HK-2 (cell line): Measurements from ENCODE around the gene FAM43B.
"Not testable (repeated sequence)": the region's sequence is repeated elsewhere in the genome, so short reads cannot be mapped to it uniquely, and the experiment has no call there.

Experiments used
- DNase-seq: peaks from one replicate; pipeline ENCODE4 v3.0.0-alpha.2; 2018; ENCODE audit not compliant: unreplicated experiment

Gene FAM43B

GRCh38 chr1:20551945-20552727, at the start of gene FAM43B:
FAM43B (plus strand) TSS chr1:20552573; CDS start chr1:20552974, 401 bp downstream.
- no peak for DNase-seq

GRCh38 chr1:20505488-20505887, 46.9 kb upstream of the FAM43B start:
- no peak for DNase-seq

DNA sequence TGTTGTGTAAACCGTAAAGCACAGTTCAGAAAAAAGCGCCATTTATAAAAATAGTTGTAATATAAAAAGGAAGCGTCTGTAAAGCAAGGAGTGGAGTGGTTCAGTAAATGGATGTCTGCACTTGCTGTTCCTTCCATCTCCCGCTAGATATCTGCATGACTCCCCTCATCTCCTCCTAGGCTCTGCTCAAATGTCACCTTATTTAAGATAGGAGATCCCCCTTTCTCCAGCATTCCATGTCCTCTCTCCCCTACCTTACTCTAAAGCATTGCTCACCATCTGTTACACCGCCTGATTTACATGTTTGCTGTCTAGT, 45.2 kb upstream of the FAM43B start:
- DNase-seq, result no peak

DNA sequence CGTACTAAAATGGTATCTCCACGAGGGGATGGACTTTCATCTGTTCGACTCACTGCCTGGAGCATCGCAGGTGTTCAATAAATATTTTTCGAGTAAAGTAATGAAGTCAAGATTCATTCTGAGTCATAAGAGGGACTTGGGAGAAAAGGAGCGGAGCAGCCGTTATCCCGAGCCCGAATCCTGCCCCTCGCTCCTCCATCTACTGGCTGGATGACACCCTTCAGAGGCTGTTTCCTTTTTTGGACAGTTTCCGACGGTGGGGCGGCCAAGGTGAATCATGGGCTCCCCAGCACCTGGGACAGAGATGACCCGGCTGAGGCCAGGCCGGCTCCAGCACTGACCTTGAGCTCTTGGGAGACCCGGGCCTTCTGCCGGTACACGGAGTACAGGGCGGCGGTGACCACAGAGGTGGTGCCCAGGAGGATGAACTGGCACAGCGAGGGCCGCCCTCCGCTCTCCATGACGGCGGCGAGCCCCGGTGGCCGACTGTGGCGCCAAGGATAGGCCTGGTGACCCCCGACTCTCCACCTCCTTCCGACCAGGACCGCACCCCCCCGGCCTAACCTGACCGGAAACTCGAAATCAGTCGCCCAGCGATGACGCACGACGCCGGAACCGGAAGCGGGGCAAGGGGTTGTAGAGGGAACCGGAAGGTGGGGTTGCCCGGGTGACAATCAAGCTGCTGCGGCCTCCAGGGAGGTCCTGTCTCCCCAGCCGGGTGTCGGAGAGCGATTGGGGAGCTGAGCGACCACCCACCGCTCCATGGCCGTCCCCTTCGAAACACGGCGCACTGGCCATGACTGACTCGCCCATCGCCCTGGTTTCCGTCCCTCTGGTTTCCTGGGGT, 44.6 kb upstream of the FAM43B start, which contains the start of gene MUL1:
TSS of gene MUL1 (minus strand) at position 588 of the 847 bp plus-strand sequence. CDS start at position 461, 127 bp downstream.
- DNase-seq, result peak; percentile 94

- DNase-seq, result no peak
These were observed 44.0 kb upstream of the FAM43B start for GRCh38 chr1:20508411-20508771.

GRCh38 chr1:20511518-20512428, 40.6 kb upstream of the FAM43B start:
- DNase-seq, result no peak

- DNase-seq, result not testable (repeated sequence)
These were observed 32.6 kb upstream of the FAM43B start for GRCh38 chr1:20519609-20520262.

DNA sequence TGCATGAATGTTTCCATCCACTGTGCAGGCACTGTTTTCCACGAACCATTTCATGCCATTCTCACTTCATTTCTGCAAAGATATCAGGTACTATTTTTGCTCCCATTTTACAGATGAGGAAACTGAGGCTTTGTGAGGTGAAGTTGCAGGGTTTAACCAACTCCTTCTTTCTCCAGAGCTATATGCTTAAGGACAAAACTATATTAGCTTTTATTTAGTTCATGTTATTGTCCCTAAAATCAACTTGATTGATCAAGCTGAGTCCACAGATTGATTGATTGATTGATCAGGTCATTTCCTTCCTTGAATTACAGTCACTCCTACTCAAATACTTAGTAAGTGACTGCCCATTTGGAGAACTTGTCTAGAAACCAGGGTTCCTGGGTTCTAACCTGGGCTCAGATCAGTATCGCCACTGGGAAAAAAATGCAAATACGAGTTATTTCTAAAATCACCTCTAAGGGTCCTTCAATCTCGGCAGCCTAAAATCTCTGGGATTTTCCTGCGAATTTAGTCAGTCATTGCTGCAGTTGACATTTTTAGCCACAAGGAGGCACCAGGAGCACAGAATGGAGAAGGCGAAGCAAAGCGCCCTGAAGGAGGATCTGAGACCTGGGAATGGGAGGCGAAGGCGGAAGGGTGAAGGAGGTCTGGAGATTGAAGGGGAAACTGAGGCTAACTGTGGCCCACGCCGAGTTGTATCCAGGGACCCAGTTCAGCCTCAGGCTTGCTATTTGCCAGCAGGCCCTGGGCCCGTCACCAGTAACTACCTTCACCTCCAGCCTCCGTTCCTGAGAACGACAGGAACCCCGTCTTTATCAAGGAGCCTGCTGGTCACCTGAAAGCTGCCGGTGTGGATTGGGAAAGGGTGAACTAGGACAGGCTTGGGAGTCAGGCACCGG, 30.2 kb upstream of the FAM43B start:
- DNase-seq, result peak; percentile 76

- DNase-seq, result no peak
These were observed 26.1 kb upstream of the FAM43B start for GRCh38 chr1:20526267-20526666.

DNA sequence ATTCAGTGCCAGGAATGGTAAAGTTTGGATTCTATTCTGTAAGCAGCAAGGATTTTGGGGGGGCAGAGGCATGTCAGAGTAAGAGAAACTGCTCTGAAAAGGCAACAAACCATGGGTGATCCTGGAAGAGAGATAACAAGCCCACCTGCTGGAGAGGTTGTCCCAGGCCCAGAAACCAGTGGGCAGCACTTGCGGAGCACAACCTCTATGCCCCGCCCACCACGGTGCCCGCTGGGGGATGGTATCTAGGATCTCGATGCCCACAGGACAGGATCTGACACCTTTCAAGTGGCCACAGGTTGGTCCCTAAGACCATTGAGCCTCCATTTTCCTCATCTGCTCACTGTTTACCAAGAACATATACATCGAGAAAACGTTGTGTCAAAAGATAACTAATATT, 24.2 kb upstream of the FAM43B start:
- no peak for DNase-seq

DNA sequence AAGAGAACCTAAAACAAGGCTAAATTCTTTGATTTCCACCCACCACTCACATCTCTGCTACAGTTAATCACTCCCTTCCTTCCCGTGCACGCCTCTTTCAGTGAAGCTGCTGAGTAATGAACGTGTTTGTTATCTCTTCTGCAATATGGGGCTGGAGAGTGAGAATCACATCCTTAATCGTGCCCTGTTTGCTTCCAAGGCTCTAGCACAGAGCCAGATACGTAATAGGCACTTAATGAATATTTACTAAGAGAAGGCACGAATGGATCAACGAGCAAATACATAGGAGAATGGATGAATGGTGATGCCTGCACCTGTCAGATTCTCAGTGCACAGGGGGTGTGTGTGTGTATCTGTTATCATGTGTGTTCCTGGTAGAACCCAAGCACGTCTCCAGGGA, 22.1 kb upstream of the FAM43B start:
- DNase-seq, result no peak

- DNase-seq, result no peak
These were observed 21.5 kb upstream of the FAM43B start for GRCh38 chr1:20530901-20531300.

GRCh38 chr1:20533635-20534034, 18.7 kb upstream of the FAM43B start:
- no peak for DNase-seq

DNA sequence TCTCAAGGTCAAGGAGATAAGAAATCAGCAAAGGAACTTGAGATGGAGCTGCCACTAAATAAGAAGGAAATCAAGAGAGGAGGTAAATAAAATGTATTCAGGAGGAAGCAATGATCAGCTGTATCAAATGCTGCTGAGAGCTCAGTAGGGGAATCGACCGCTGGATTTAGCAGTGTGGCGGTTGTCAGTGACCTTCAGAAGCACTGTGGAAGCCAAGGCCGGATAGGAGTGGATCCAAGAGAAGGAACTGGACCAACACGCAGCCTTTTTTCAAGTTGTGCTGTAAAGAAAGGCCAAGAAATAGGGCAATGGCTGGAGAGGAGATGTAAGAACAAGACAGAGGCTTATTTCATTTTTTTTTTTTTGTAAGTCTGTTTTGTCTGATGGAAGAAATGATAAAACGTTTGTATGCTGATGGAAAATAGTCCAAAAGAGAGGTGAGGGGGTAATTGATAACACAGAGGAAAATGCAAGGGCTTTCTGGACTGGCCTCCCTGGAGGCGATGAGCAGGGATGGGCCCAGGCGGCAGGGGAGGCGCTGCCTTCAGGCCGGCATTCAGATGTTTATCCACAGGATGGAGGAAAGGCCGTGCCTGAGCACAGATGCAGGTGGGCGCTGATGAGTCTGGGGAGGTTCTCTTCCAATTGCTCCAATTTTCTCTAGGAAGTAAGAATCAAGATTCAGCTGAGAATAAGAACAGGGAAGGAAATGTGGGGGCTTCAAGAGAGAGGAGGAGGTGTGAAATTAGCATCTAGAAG, 17.5 kb upstream of the FAM43B start:
- DNase-seq, result no peak

DNA sequence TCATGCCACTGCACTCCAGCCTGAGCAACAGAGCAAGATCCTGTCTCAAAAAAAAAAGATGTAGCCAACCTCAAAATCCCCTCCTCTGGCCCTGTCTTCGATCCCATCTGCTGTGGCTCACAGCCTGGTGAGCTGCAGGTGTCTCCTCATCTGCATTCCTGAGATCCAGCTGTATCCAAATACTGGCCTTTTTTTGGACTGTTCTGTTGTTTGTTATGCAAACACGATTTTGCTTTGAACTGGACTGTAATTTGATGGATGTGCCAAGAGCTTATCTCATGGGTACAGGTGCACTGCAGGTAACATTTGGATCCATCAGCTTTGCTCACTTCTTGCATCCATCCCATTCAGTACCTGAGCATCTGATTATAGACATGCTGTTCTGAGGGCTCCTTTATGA, 14.1 kb upstream of the FAM43B start:
- DNase-seq, result no peak

GRCh38 chr1:20538760-20539551, 13.4 kb upstream of the FAM43B start:
- DNase-seq, result no peak

DNA sequence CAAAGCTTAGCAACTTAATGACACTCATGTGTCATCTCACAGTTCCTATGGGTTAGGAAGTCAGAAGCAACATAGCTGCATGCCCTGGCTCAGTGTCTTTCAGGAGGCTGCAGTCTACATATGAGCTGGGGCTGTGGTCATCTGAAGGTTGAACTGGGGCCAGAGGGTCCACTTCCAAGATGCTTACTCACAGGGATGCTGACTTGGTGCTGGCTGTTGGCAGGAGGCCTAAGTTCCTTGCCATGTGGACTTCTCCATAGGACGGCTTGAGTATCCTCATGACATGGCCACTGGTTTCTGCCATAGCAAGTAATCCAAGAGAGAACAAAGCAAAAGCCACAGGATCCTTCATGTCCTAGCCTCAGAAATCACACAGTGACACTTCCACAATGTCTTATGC, 12.1 kb upstream of the FAM43B start:
- DNase-seq, result no peak

- no peak for DNase-seq
These were observed 5.7 kb upstream of the FAM43B start for GRCh38 chr1:20546637-20547036.

DNA sequence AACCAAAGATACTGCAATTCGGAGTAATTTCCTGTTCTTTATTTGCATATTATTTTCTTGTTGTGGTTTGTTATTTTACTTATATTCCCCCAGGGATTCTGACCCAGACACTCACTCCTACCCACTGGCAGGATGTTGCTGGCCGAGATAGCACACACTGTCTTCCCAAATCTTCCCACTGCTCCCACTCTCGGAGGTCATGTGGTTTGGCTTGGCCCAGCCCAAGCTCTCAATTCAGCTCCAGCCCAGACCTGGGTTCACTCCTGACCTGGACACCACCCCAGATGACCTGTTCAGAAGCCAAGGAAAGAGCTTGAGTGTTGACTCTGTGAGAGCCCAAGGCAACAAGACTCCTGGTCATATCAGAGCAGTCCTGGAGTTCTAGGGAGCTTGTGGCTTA, 1.2 kb upstream of the FAM43B start:
- DNase-seq, result no peak
